ENCODE results near the gene CLDN9.

DNA sequence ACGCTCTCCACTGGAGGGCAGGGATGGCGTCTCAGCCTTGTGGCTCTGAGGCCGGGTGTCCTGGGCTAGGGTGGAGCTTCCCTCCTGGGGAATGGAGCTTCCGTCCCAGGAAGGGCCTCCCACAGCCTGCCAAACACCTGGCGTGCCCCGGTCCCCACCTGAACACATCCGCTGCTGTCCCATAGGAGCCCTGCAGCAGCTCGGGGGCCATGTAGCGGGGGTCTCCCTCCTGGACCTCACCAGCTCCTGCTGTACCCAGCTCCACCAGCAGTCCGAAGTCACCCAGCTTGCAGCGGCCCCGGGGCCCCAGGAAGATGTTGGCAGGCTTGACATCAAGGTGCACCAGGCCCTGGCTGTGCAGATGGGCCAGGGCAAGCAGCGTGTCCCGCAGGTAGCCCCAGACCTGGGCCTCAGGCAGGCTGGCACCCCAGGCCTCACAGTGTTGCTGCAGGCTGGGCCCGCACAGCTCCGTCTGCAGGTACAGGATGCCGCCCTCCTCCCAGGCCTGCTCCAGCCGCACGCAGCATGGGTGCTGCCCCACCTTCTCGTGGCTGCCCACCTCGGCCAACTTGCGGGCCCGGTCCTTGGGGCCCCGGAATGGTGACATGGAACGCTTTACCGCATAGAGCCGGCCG, 37.4 kb upstream of the CLDN9 start:
- TF ChIP-seq CTCF (conservative IDR thresholded peaks at IDR 0.05; ENCODE audit: low read depth, low read length) (no peak), EZH2 (IDR thresholded peaks at IDR 0.05; ENCODE audit: borderline replicate concordance, low read depth, low read length, poor library complexity, severe bottlenecking) (no peak)

Data from A673 (cell line).